Stimulated activated CD4-positive, alpha-beta T cell treated with anti-CD3 and anti-CD28 coated beads, Interleukin-4, amount 100 ng/mL, for 1 hour (primary cell): ENCODE data around the gene SHB.
"Not testable (repeated sequence)": the region's sequence is repeated elsewhere in the genome, so short reads cannot be mapped to it uniquely, and the experiment has no call there.

Experiments
- DNase-seq: peaks from one replicate; pipeline ENCODE4 v3.0.0-alpha.2; 2020

Gene SHB

DNA sequence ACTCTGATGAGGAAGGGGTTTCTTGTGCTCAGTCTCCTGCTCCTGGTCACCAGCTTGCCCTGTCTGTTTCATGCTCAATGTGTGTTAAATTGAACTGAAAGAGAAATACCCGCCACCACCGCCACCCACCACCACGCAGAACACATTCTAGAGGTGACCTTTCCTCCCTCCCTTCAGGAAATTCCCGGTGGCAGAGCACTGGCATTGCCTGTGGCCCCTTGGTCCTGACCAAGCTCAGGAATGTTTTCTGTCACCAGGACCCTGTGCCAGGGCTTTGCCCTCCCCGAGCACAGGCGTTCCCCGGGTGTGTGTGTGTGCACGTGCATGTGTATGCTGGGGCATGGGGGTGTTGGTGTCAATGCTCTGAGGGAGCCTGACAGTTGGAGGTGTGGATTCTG lies 154.9 kb downstream of the SHB start:
- DNase-seq, result no peak

DNA sequence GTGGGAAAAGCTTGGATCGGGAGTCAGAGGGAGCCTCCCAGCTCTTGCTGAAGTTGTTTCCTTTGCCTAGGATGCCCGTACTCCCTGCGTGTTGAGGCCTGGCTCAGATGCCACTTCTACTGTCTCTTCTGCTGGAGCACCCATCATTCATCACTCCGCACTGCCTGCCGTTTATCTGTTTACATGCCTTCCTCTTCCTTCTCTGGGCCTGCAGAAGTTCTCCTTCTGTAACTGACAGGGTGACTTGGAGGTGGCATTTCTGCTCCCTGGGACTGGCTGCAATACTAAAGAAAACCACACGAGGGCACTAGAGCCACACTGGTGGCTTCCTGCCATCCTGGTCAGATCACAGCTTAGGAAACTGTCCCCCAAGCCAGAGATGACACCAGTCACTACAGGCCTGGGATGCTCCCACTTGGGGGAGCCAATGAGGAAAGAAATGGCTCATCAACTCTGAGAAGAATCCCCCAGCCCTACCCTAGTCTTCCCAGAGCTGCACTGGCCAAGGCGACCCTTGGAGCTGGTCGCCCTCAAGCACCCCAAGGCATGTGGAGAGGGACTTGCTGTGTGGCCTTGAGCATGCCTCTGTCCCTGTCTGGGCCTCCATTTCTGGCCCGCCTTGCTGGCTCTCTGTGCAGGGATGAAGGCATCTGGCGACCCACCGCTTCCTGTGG lies 155.4 kb downstream of the SHB start:
- DNase-seq, result peak; percentile 74

DNA sequence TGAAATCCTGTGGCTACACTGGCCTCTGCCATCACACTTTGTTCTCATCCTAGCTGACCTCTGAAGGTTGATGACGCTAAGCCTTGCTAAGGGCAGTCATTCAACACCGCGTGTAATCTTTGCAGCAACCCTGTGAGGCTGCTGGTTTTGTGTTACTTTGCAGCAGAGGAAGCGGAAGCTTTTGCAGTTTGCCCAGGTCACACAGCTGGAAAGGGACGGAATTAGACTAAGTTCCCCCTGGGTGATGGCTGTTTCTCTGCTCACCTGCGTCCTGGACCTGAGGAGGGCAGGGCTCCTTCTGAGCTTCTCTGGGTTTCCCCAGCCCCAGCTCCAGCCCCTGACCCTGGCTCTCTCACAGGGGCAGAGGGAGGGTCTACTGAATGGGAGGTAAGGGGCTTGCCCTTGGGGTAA lies 157.8 kb downstream of the SHB start:
- no peak for DNase-seq

DNA sequence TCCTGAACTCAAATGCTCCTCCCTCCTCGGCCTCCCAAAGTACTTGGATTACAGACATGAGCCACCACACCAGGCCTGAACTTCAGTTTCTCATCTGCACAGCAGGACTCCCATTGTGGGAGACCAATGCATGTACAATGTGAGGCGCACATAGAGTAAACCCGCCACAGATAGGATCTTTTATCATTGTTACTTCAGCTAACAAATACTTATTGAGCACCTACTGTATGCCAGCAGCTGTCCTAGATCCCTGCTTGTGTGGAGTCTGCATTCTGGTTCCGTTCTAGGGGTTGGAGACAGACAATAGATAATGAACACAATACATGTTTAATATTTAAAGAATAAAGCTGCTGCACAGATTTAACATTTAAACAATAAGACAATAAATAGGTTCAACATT lies 158.8 kb downstream of the SHB start:
- DNase-seq, result no peak

DNA sequence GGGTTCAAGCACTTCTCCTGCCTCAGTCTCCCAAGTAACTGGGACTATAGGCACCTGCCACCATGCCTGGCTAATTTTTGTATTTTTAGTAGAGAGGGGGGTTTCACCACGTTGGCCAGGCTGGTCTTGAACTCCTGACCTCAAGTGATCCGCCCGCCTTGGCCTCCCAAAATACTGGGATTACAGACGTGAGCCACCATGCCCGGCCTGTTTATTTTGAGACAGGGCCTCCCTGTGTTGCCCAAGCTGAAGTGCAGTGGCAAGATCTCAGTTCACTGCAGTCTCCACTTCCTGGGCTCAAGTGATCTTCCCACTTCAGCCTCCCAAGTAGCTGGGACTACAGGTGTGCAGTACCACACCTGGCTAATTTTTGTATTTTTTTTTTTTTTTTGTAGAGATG lies 159.2 kb downstream of the SHB start:
- DNase-seq, result not testable (repeated sequence)

DNA sequence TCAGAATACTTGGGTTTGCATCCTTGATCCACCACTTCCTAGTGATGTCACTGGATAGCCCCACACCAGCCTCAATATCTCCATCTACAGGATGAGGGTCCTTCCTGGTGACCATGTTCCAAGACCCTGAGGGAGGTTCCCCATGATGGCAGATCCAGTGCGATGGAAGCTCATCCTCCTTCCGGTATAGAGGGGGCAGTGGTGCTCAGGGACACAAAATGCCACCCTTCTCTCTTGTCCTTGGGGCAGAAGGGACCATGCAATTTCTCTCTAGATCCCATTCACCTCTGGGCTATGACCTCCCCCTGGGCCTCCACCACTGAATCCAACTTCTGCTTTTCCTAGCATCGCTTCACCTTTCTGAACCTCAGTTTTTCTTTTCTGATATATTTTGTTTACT lies 159.7 kb downstream of the SHB start:
- DNase-seq, result no peak

DNA sequence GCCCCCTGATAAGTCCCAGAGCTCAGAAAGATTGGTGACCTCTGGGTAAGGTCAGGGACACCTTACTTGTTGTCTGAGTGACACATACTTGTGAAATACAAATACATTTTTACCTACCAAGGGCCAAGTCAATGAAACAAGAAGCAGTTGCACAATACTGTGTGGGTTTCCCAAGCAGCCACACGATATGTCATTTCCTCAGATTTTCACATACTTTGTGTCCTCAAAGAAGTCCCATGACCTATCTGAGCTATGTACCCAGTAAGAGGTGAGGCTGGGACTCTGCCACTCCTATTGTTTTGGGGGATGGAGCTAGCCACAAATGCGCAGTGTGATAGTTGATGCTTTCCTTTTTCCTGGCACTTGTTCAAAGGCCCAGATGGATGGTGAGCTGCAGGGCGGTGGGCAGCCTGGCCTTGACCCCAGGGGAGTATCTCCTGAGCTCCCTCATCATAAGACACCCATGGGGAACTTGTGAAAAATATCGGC lies 160.3 kb downstream of the SHB start:
- no peak for DNase-seq

DNA sequence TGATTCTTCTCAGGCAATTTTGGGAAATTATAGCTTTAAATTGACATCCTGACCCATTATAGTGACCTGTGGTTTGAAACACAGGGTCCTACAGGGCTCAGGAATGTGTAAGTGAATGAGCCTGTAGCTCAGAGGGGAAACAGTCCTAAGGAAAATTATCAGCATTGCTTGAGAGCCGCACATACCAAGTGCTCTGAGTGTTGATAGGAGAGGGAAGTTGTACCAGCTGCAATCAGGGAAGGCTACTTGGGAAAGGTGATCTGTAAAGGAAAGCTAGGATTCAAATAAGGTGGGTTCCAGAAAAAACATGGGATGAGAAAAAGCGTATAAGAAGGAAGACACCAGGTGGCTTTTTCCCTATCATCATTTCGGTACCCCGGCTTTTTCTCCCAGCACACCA lies 160.7 kb downstream of the SHB start:
- DNase-seq, result no peak

DNA sequence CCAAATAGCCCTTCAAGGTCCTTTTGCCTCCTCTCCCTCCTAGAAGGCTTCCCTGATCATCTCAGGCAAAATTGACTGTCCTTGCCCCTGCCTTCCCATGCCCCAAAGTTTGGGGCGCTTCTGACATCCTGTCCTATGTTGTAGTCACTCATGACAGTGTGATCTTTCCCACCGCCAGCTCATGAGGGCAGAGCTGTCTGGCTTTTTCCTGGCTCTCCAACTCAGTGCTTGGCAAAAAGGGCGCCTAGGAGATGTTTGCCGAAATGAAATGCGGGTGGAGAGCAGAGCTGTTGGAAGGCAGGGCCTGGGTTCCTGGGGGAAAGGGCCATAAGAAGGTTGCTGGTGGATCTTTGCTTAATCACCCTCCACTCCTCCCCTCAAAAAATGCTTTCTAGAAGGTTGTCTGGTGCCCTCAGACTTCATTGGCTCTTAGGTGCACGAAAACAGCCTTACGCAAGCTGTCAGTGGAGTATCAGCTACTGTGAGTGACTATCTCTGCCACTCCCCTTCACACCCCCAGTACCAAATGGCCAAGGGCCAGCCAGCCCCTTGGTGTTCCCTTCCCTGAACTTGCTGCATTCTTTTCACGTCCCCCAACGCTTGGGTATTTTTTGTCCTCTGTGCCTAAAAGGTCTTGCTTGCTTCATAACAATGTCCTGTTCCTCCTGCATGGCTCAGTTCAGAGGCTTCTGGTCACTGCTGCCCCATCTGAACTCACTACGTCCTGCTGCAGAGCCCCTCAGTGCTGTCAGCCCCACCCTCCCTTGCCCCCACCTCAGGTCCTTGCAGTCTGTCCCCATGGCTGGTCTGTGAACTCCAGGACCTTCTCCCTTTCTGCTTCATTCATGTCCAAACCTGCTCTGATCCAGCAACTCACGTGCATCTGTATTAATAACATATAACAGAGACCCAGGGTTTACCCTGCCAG lies 162.5 kb downstream of the SHB start:
- DNase-seq, result no peak

DNA sequence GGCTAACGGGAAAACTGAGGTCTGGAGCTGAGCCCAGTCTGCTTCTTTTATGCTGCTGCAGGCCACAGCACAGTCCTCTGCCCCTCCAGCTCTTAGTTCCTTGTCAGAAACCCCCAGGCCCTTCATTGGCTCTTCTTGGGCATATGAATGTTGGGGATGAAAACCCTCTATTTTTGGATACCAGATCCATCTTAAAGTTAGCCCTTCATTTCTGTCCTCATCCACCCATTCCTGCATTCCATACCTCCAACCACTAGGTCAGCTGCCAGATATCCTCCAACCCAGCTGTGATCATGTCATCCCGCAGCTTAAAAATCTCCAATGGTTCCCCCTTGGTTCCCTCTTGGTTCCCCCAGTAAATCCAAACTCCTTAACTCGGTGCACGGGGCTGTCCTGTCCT lies 163.3 kb downstream of the SHB start:
- DNase-seq, result no peak

DNA sequence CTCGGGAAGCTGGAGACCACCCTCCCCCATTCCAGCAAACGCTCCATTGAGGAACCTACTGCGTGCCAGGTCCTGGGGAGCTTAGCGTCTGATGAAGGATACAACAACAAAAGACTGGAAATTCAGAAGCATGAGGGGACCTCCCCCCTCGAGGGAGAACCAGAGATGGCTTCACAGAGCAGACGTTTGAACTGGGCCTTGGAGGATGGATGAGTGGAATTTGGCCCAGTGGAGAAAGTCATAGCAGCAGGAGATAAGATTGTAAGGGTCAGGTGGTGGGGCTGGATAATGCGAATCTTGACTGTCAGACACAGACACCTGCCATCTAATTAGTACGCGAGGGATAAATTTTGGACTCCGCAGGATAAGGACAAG lies 163.9 kb downstream of the SHB start:
- DNase-seq, result no peak

DNA sequence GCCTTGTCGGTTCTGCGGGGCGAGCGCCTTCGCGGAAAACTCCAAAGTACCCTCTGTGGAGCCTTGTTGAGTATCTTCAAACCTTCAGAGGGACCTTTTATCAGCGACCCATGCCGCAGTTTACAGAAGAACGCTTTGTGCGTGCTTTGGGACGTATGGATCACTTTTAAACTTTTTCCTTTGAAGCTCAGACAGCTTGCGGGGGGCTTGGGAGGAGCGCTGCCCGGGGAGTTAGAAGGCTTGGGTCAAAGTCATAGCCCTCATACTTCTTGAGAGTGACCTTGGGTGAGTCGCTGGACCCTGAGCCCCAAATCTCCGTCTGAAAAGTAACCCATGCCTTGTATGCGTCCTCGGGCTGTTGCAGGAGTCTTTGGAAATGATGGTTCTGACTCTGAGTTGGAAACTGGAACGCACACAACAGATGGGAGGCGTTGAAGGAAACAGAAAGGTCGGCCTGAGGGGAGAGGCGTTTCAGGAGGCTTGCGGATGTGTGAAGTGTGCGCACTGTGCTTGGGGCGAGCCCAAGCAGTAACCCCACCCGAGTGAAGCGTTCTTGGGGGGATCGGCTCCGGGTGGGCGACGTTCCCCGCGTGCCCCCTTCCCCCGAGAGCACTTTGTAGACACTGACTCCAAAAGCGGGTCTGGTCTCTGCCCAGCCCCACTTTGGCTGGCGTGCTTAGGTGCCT lies 164.4 kb downstream of the SHB start:
- no peak for DNase-seq

DNA sequence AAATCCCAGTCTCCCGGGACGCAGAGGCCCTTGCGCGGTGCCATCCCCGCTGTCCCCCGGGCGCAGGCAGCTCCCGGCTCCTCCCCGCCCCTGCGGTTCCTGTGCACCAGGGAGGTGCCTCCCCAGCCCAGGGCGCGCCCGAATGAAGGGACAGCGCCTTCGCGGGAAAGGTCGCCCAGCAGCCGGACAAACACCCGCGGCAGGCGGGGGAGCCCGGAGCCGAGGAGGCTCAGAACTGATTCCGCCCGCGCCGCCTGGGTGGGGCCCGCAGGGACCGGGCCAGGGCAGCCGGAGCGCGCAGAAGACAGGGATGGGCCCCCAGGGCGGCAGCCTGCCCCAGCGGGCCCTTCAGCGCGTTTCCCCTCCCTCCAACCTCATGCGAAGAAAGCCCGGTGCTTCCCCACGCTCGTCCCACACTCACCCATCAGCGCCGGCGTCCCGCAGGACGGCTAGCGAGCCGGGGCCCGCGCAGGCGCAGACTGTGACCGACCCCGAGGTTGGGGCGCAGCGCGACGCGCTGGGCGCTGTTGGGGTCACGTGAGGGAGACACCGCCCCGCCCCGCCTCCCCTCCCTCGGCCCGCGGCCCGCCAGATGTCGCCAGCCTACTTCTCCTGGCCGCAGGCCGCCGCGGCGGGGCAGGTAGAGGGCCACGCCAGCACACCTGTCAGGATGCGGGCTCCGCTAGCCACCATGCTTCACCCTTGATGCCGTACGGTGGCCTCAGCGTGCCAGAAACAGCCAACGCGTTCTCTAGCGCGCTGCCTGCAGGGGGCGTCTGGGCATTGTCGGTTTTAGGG lies 165.2 kb downstream of the SHB start, which contains the start of gene SLC25A51:
TSS of gene SLC25A51 (minus strand) at position 481 of the 798 bp plus-strand sequence. CDS start 15,577 bp downstream, outside the sequence.
- peak; percentile 97 for DNase-seq

DNA sequence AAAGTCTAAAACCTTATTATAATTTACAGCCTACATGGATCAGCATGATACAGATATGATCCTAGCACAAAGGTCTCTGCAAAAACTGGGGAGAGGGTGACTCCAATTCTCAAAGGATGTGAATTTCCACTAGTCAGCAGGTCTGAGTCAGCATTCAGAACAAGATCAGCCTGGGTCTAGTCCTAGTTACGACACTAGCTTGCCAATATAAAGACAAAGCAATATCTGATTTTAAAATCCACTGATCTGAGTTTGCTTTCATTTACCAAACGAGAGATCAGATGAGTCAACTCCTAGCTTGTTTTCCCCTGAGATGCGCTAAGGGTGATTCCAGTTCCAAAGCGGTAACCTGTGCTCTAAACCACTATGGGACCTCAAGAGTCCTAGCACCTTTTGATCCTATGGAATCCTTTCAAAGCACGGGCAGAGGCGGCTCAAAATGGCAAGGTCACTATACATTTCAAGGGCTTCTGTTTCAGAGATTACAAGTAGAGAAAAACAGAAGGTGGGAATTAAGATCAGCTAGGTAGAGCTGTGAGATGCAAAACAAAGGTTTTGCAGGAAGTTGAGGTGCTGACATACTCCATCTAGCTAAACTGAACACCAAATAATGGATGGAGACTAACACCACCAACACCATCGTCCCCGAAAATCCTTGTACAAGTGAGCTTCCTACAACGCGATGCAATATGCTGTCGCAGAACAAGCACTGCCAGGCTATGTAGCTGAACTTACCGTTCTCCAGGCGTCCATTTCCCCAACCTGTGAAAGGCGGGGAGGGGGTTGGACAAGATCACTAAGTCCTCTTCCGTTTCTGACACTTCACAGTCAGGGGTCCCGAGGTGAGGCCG lies 166.0 kb downstream of the SHB start:
- DNase-seq, result no peak

DNA sequence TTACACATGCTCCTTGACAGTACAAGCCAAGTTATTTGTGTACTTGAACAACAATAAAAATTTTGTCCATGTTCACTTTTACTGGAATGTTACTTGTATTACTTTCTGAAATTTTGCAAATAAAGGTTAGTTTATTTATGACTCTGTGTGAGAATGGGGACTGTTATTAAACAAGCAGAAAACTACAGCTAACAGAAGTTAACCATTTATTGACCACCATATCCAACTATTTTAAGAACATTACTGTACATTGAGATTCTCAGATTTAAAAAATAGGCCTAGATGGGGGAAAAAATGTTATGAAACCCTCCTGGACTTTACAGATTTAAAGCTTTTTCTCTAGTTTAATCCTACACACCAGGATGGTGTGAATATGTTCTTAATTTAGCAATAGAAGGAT lies 166.9 kb downstream of the SHB start:
- no peak for DNase-seq

DNA sequence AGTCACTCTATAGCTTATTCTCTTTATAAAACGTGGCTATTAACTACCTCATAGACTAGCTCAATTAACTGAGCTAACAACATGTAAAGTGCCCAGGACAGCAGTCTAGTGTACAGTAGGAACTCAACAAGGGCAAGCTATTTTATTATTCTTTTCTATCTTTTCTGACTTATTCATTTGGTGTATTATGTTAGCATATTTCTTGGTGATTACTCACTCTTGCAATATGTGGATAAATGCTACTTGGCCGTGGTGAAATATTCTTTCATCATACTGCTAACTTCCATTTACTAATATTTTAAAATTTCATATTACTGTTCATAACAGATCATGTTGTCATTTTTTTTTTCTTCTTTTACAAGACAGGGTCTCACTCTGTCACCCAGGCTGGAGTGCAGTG lies 170.0 kb downstream of the SHB start:
- no peak for DNase-seq

DNA sequence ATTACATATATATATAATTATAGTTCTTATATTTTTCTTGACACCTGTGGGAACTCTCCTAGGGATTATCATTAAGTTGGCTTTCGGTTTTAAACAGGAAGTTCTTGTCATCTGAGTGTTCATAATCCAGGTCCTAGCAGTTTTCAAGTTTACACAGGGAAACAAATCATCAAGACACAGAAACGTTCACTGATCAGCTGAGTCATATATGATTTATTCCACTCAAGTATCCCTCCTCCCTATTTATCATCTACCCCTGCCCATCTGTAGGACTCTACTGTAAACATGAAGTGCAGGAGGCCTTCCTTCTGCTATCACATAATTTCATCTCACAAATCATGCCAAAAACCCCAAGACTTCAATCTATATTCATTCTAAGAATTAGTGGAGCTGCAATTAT lies 171.4 kb downstream of the SHB start:
- DNase-seq, result no peak

DNA sequence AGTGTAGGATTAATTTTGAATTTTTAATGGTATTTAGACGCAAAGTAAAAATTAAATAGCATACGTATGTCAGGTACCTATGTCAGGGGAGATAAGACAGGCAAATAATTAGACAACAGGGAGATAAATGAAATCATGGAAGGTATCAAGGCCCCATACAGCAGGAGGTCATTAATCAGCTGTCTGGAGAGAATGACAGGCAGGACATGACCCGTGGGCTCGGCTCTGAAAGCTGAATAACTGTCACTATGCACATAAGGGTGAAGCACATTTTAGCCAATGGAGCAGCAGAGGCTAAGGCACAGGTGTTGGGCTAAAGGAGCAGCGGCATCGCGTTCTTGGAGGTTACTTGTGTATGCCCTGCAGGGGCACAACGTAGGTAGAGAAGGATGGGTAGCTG lies 177.0 kb downstream of the SHB start:
- no peak for DNase-seq

DNA sequence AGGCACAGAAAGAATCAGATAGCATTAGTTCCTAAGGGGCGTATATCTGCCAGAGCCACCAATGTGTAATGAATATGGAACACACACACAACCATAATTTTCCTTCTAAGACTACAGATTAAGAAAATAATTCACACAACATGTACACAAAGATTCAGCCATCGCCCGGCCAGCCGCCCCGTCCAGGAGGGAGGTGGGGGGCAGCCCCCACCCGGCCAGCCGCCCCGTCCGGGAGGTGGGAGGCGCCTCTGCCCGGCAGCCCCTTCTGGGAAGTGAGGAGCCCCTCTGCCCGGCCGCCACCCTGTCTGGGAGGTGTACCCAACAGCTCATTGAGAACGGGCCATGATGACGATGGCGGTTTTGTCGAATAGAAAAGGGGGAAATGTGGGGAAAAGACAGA lies 178.0 kb downstream of the SHB start:
- DNase-seq, result not testable (repeated sequence)

DNA sequence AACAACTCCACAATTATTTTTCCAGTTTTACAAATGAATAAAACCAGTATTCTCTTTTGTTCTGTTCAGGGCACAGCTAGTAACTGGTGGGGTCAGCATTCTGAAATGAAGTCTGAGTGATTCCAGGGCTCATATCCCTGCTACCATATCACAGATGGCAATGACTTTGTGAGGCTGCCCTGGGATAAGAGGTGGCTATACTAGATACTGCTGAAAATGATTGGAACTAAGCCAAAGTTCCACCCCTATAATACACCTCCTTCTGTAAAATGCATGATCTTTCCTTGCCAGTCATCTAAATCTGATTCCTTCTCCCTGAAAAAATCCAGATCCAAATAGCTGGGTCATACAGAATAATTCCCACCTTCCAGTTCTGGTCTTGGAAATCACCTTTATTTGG lies 179.5 kb downstream of the SHB start:
- DNase-seq, result no peak

DNA sequence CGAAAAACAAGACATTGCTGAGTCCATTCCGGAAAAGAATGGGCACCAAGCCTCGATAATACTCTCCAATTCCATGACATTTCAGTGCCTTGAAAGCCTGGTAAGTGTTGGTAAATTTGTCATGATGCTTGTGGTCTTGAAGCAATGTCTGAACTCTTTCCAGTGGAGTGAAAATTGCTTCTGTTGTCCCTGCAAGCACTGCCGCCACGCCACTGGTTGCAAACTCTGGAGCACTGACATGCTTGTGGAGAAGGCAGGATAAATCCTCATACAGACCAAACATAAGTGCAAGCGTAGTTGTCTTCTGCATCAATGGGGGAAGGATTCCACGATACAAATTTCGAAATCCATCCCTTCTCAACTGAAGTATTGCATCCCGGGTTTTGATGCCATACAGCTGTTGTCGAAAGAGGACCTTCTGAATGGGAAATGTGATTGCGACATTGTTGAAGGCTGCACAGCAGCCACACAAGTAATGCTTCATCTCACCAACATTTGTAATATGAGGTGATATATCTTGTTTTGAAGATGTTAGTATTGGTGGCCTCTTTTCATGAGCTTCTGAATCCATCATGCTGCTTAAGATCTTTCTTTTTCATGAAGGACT lies 180.9 kb downstream of the SHB start:
- not testable (repeated sequence) for DNase-seq
